NCI-H146 treated with DMSO at 0.1 percent for 48 hours (cell line): Measurements from ENCODE around the gene RBMS3.
A peak's percentile ranks its signal among the peaks of the same experiment; 100 is the strongest.
"Not testable (repeated sequence)": the region's sequence is repeated elsewhere in the genome, so short reads cannot be mapped to it uniquely, and the experiment has no call there.

Experiments used
- DNase-seq: peaks from one replicate; lab custom pipeline; 2025; ENCODE audit not compliant: unreplicated experiment; lab: John Stamatoyannopoulos, UW

RBMS3 gene

DNA sequence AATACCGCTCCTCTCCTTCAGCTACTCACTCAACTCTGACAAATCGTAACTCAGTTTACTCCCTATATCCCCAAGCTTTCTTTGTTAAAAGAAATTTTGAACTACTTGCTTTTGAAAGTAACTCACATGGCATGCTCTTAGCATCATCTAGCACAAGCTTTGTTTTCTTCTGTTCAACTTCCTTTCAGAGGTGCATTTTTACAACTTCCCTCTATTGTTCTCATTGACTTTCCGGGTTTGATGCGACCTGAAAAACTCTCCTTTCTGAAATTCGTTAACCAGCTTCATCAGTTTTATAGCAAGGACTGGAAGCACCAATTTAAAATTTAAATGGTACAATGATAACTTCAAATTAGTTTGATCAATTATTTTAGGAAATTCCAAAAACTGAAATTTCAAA lies 696.0 kb downstream of the RBMS3 start:
- no peak for DNase-seq

DNA sequence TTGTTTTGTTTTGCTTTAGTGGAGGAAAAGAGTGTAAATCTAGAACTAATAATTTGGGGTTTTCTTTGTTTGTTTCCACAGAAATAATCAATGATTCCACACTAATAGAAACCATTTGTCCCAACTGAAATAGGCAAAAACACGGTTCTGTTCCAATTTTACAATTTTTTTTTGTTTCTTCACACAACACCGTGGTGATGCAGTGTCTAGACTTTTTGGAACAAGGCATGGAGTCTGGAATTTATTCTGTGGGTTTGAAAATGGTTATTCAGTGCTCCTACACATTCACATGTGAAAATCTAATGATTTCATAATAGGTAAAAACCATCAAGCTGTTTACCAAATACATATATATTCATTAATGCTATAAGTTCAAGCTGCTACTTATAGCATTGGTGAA lies 696.5 kb downstream of the RBMS3 start:
- no peak for DNase-seq

DNA sequence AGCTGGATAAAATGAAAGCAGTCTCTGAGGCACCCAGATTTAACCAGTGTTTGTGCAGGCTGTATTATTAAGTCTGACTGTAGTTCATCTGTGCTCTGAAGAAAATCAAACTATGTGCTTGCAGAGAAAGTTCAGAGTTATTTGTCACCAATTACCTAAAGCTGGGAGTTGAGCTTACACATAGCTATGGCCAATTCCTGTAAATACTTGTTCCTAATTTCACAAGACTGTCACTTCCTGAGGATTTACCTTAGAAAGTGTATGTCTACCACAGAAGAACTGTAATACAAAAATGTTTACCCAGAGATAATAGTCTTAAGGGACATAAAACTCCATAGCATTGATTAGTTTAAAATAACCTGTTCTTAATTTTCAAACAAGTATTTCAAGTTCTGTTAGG lies 697.2 kb downstream of the RBMS3 start:
- DNase-seq: no peak

DNA sequence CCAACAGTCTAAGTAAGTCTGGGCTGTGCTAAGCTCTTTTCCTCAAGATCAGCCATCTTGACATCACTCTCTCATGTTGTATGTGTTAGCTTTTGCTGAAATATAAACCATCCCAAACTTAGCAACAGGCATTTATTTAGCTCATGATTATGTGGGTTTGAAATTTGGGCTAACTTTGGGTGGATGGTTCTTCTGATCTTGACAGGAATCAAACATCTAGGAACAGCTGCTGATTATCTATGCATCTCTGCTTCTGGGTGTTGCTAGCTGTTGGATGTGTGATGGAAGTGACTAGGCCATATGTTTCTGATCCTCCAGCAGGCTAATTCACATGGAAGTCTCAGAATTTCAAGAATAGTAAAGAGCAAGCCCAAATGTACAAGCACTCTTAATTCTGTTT lies 710.3 kb downstream of the RBMS3 start:
- no peak for DNase-seq

DNA sequence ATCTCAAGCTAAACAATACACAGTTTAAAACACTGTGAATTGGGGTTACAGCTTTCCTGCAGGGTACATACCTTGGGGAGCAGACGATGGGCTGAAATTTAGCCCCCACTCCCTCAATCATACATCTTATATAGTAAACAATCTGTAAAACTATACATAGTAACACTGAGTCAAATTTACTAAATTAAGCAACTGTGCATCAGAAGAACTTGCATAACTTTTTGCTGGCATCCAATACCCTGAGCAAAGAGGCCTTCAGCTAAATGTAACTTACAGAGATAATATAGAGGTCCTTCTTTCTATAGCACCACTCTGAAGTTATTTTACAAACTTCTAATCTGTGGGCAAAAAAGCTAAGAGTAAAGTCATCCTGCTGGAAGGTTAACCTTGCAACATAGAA lies 721.9 kb downstream of the RBMS3 start:
- no peak for DNase-seq

DNA sequence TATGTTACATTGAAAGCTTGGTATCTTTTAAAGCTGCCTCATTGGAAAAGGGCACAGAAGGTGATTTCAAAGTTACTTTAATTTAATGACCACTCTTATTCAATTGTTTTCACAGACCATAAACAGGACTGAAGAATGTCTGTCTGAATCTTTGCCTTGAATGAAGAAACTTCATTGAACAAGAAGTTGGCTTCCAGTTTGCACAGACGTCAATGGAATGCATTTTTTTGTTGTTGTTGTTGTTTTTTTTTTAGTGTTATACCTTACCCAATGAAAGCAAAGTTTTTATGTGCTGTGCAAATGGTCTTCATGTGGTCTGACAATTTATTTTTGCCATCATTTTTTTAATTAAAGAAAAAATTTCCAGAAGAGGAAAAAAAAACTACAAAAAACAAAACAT lies 722.9 kb downstream of the RBMS3 start:
- no peak for DNase-seq

DNA sequence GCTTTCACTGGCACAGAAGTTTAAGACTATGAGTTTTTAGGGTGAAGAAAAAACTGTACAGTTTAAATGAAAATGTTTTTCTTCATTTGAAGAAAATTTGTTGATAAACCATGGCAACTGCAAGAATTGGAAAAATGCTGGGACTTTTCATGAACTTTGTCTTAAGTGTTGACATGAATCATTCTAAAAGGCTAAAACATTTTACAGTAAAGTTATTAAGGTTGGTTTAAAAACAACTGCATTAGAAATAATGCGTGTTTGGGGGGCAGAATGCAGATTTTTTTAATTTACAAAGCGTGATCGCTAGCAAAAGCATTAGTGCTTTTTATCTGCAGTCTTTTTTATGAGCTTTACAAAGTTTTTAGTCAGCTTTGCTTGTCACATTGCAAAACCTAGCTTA lies 723.6 kb downstream of the RBMS3 start:
- DNase-seq: no peak

DNA sequence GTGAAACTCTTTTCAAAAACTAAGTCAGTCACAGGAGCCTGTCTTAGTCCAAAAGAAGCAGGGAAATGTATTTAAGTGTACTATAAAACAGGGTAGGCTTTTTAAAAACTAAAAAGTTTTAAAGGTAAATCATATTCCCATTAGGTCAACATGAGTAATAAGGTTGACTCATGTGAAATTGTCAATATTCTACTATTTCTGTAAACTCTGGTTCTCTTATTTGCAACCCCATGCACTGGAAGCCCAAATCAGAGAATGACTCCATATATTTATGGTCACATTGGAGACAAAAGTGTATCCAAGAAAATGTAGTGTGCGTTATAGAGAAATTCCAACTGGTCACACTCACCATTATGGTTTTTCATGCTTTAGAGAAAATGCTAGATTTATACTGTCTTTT lies 725.2 kb downstream of the RBMS3 start:
- no peak for DNase-seq

DNA sequence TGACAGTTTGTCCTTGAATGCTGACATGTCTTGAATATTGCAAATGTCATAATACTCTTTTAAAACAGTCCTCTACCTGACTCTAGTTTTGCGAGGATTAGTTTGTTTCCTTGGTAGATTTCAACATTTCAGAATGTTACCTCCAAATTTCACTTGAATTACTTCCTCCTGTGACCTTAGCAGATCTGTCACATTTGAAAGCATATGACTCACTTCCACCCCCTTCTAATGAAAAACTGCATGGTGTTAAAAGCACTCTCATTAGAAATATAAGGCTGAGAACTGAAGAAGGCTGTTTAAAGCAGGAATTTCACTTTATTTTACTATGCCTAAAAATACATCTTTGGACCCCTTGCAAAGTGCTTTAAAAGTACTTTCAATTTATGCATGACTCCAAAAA lies 726.8 kb downstream of the RBMS3 start:
- no peak for DNase-seq

DNA sequence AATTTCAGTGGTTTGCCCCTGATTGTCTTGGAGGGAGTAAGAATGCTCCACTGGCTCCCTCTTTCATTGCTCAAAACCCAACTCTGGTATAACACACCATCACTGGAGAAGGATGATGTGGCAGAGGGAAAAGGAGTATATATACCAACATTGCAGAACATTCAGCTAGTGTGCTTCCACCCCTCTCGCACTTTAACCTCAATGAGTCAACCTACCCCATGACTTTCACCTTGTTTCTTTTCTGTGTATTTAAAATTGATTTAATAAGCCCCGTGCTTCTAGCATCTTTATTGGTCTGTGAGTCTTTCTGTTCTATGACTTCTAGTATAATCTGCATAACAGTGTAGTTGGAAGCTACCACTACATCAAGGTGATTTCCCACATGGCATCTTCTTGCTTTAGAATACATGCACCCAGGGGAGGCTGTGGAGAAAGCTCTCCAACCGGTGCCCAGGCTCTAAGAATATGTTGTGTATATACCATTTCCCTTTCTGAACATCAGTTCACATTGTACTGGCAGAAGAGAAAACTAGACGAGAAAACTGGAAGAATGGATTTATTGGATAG lies 730.4 kb downstream of the RBMS3 start:
- no peak for DNase-seq

DNA sequence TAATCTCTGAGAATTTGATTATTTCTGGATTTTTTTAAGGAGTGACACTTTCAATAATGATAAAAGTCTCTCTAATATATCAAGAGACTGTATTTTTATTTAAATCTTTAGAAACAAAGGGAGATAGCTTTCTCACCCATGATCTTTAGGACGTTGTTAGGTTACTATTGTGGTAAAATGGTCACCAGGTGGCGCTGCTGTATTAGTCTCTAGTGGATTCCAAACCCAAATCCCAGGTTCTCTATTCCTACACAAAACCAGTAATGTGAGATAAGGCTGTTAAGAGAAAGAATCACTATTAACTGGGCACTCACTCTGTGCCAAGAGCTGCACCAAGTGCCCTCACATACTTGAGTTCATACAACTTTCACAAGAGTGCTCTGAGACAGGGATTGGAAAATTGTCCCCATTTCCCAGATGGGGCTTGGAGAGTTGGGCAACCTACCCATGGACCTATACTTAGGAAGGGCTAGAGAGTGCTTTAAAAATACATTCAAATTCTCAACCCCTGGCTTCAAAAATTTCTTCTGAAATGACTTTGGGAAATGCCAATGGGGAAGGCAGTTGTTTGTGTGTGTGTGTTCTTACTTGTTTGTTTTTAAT lies 732.2 kb downstream of the RBMS3 start:
- DNase-seq: peak; percentile 28

DNA sequence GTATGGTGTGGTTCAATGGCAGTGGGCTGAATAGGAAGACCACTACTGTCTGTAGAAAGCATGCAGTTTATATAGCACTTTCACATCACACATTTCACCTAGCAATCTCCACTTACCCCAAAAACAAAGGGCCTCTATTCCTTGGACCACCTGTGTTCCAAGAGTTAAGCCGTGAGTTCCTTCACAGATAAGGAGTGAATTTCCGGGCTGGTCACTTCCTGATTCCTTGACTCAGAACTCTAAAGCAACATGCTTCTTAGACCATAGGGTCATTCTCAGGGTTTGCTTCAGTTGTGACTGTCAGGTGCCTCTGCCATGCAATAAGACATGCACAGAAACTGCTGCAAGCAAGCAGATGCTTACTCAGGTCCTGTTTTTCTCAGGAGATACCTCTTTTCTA lies 737.0 kb downstream of the RBMS3 start:
- no peak for DNase-seq

DNA sequence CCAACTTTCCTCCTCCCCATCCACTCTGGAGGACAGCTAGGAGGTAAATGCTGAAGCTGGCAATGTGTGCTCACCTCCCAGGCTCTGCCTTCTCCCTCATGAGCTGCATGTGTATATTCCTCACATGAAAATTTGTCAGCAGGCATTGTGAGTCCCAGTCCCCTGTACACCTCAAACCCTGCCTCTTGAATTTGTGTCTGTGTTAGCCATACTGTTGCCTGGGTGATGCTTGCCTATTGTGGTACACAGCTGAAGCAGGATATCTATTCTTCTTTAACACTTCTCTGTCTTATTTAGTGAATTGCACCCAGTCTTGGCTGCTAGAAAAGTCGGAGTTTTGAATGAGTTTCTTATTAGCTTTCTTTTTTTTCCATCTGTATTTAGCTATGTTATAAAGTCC lies 739.5 kb downstream of the RBMS3 start:
- DNase-seq: no peak

DNA sequence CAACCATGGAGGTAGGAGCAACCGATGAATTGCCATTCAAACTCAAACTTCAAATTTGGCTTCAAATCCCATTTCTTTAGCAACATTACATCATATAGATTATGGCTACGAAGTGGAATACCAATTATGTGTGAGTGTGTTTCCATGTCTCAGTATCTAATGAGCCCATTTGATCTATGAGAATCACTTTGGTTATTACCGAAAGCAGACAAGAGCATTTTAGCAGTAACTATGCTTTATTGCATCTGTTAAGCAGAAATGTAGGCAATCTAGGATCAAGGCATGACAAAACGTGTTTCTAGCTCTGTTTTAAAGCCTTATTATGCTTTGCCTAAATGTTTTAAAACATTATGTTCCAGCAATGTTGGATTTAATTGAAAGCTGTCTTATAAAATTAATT lies 743.6 kb downstream of the RBMS3 start:
- DNase-seq: no peak

DNA sequence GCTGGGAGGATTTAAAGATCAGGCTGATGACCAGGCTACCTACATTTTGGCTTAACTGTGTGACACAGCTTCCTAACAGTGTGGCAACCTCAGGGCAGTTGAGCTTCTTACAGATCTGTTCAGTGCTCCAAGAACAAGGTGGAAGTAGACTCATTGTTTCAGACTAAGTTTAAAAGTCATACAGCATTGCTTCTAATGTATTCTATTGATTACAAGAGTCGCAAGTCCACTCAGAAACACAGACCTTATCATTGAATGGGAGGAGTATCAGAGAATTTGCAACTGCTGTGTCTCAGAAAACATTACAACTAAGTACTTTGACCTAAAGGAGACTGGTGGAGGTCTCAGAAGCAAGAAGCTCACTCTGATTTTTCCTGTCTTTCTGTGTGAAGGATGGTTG lies 746.0 kb downstream of the RBMS3 start:
- no peak for DNase-seq

DNA sequence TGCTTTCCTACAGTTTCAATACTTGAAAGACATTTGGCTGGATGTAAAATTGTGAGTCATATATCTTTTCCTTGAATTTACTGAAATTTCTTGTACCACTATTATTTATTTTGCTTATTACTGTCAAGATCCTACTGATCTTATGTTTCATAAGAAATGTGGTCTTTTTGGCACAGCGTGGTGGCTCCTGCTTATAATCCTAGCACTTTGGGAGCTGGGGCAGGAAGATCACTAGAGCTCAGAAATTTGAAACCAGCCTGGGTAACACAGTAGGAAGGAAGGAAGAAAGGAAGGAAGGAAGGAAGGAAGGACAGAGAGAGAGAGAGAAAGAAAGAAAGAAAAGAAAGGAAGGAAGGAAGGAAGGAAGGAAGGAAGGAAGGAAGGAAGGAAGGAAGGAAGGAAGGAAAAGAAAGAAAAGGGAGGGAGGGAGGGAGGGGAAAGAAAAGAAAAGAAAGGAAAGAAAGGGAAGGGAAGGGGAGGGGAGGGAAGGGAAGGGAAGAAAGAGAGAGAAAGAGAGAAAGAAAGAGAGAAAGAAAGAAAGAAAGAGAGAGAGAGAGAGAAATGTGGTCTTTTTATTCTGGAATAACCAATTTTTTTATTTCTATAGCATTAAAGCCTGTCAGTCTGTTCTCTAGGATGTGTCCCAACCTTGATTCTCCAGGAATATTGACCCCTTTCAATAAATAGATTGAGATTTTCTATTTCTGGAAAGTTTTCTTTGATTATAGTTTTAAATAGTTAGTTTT lies 753.5 kb downstream of the RBMS3 start:
- no peak for DNase-seq

DNA sequence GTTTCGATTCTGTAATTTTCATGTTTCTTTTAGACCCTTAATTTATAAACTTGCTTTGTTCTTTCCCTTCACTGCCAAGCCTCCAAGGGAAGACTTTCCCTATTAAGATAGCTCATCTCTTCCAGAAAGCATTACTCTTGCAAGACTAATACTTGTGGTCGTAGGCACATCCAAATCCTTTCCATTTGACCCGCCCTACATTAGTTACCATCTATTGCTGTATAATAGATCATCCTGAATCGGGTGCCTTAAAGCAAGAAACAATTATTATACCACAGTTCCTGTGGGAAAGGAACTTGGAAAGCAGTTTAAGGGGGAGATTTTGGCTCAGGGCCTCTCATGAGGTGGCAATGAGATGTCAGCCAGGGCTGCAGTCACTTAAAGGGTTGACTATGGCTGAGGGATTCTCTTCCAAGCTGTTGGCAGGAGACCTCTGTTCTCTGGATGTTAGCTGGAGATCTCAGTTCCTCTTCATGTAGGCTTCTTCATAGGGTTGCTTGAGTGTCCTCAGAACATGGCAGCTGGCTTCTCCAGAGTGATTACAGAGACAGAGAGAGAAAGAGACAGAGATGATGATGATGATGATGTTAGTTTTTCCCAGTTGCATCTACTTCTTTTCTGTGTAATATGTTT lies 755.2 kb downstream of the RBMS3 start:
- no peak for DNase-seq

DNA sequence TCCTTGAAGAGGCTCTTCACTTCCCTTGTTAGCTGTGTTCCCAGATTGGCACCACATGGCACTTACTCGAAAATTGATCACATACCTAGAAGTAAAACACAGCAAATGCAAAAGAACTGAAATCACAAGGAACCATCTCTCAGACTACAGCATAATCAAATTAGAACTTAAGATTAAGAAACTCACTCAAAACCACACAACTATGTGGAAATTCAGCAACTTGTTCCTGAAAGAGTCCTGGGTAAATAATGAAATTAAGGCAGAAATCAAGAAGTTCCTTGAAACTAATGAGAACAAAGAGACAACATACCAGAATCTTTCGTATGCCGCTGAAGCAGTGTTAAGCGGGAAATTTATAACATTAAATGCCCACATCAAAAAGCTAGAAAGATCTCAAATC lies 759.3 kb downstream of the RBMS3 start:
- no peak for DNase-seq

DNA sequence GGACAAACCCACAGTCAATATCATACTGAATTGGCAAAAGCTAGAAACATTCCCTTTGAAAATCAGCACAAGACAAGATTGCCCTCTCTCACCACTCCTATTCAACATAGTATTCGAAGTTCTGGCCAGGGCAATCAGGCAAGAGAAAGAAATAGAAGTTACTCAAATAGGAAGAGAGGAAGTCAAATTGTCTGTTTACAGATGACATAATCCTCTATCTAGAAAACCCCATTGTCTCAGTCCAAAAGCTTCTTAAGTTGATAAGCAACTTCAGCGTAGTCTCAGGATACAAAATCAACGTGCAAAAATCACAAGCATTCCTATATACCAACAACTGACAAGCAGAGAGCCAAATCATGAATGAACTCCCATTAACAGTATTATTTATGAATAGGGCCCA lies 760.6 kb downstream of the RBMS3 start:
- not testable (repeated sequence) for DNase-seq

DNA sequence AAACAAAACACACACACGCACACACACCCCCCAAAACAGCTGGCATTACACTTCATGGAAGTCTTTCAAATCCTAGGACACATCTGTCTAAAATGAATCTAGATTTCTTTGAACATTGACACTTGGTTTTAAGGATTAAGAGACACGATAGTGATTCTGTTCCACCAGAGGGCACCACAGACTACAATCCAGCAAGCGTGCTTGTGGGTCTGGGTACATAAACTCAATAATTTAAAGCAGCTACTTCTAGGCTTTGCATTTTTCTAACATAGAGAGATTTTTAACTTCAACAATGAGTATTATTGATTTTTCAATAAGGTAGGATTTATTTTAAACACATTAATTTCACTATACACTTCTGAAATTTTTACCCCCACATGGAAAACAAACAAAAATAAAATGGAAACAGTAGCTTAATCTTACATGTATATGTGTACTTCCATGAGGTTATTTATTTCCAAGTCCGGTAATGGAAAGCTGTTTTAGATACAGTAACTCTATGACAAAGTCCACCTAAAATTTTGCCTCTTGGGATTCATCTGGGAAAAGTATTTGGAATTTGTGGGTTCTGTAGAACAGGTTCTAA lies 761.5 kb downstream of the RBMS3 start:
- peak; percentile 40 for DNase-seq

DNA sequence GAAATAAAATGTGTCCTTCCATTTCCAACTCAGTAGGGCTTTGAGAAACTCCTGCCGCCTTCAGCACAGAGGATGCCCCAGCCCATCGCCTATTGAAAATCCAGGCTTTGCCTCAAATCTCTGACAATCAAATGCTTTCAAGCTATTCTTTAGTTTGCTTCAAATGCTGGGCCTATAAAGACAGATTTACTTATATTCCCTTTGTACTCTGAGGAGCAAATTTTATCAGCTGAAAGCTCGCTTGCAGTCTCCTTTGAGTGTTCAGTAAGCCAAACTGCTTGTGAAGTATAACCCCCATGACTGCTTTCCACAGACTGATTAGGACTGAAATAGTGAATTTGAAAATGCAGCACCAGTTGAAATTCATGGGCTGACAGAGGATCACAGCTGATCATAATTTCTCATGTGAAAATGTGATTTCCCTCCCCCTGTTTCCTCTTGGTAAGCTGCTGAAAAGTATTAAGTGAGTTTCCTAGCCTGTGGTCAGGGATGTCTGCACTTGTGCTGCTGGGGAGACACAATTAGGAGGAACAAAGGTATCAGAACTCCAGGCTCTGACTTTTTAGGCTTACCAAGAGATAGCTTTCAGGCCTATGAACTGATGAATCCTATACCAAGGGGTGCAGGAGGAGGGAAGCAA lies 762.2 kb downstream of the RBMS3 start:
- DNase-seq: no peak
